ENCODE measurements around the gene GRAMD2A. TPM values are rescaled to one million over a fixed set of nuclear protein-coding genes. Genes with fewer than 3 reads are reported as not detected.

The GRAMD2A gene
- total and polyA plus RNA-seq, 2 donors (not counting 3 experiments of a cell fraction or from before 2014, with no cell fraction given), result 0.08 to 0.29 TPM

- TF ChIP-seq EZH2 (IDR thresholded peaks at IDR 0.05; ENCODE audit: borderline replicate concordance, low read depth, low read length, severe bottlenecking), result no peak
- TF ChIP-seq MAX (IDR thresholded peaks at IDR 0.05; ENCODE audit: insufficient read depth, insufficient read length), result no peak
- TF ChIP-seq POLR2A (IDR thresholded peaks at IDR 0.05; ENCODE audit: low read depth, low read length), result no peak
- TF ChIP-seq CTCF (IDR thresholded peaks at IDR 0.05; ENCODE audit: extremely low read depth in 1 of 2, insufficient read depth in 1 of 2, low read depth in 1 of 2, low read length in 2 of 2), result no peak
- no peak for TF ChIP-seq MYC (IDR thresholded peaks at IDR 0.05; ENCODE audit: low read depth, low read length)
- CTCF ChIA-PET, result interaction anchor here (1.2 to 3.0 kb wide), 2 partner anchors 10 to 17 kb away, joined by 3 to 14 read pairs; no protein-coding TSS in a partner anchor
- Histone ChIP-seq H3K4me1 (ENCODE audit: control insufficient read depth, extremely low read depth, insufficient read depth, low read length) (no peaks in the 10 kb centered on the region), H4K20me1 (replicated peaks; ENCODE audit: control insufficient read depth, extremely low read depth, insufficient read depth, low read length) (peaks cover 2% of the 10 kb centered on the region), H2AFZ (ENCODE audit: low read depth, low read length) (no peak overlapping the region), H3K9ac (replicated peaks; ENCODE audit: extremely low read depth, insufficient read depth, low read length) (no peak overlapping the region), H3K4me3 (replicated peaks in 1 of 3; ENCODE audit: insufficient read depth in 1 of 3, low read depth in 1 of 3, low read length in 3 of 3) (no peak overlapping the region), H3K9me3 (replicated peaks; ENCODE audit: control insufficient read depth, insufficient read depth, low read length) (no peaks in the 10 kb centered on the region), H3K27me3 (ENCODE audit: control insufficient read depth in 2 of 2, insufficient read depth in 2 of 2, low read length in 2 of 2) (no peaks in the 10 kb centered on the region), H3K4me2 (ENCODE audit: insufficient read depth, low read length) (no peak overlapping the region), H3K36me3 (ENCODE audit: control insufficient read depth in 2 of 2, extremely low read depth in 1 of 2, insufficient read depth in 2 of 2, low read length in 2 of 2) (peaks cover 23 to 49% of the 10 kb centered on the region in 2 experiments), H3K79me2 (ENCODE audit: control insufficient read depth, insufficient read depth, low read length) (peaks cover 71% of the 10 kb centered on the region), H3K27ac (ENCODE audit: insufficient read depth, low read depth, low read length) (no peak overlapping the region), H3K9me1 (replicated peaks; ENCODE audit: control insufficient read depth, extremely low read depth, insufficient read depth, low read length) (no peaks in the 10 kb centered on the region)
- DNase-seq (ENCODE audit: low read depth, low spot score) (no peak), FAIRE-seq (no peak)
- no TSS peak for BruUV-seq (replicated peaks)
- POLR2A ChIA-PET, result no interaction called here
- intact Hi-C loops (cut with micrococcal nuclease) (no loop called here), dilution Hi-C loops (cut with MboI; ENCODE audit: extremely low pct_ligation_motif_present, low sequenced_read_pairs) (no loop called here)
Observed at GRCh38 chr15:72217216-72217615, 19.6 kb upstream of the GRAMD2A start.

- Histone ChIP-seq H3K27ac (ENCODE audit: insufficient read depth, low read depth, low read length) (no peak overlapping the region), H2AFZ (ENCODE audit: low read depth, low read length) (no peak overlapping the region), H3K4me2 (ENCODE audit: insufficient read depth, low read length) (no peak overlapping the region), H3K4me1 (ENCODE audit: control insufficient read depth, extremely low read depth, insufficient read depth, low read length) (no peaks in the 10 kb centered on the region), H3K9me3 (replicated peaks; ENCODE audit: control insufficient read depth, insufficient read depth, low read length) (no peaks in the 10 kb centered on the region), H3K79me2 (ENCODE audit: control insufficient read depth, insufficient read depth, low read length) (peaks cover 64% of the 10 kb centered on the region), H3K9ac (replicated peaks; ENCODE audit: extremely low read depth, insufficient read depth, low read length) (no peak overlapping the region), H3K36me3 (ENCODE audit: control insufficient read depth in 2 of 2, extremely low read depth in 1 of 2, insufficient read depth in 2 of 2, low read length in 2 of 2) (peaks cover 30 to 51% of the 10 kb centered on the region in 2 experiments), H4K20me1 (replicated peaks; ENCODE audit: control insufficient read depth, extremely low read depth, insufficient read depth, low read length) (peaks cover 1% of the 10 kb centered on the region), H3K9me1 (replicated peaks; ENCODE audit: control insufficient read depth, extremely low read depth, insufficient read depth, low read length) (no peaks in the 10 kb centered on the region), H3K4me3 (replicated peaks in 1 of 3; ENCODE audit: insufficient read depth in 1 of 3, low read depth in 1 of 3, low read length in 3 of 3) (no peak overlapping the region), H3K27me3 (ENCODE audit: control insufficient read depth in 2 of 2, insufficient read depth in 2 of 2, low read length in 2 of 2) (no peaks in the 10 kb centered on the region)
- dilution Hi-C loops (cut with MboI; ENCODE audit: extremely low pct_ligation_motif_present, low sequenced_read_pairs) (no loop called here), intact Hi-C loops (cut with micrococcal nuclease) (no loop called here)
- POLR2A ChIA-PET, result no interaction called here
- TF ChIP-seq GATA2 (IDR thresholded peaks at IDR 0.05; ENCODE audit: insufficient read depth, insufficient read length, low read depth, low read length) (no peak), JUN (IDR thresholded peaks at IDR 0.05; ENCODE audit: borderline replicate concordance, insufficient read depth, insufficient read length, low read depth) (no peak), POLR2AphosphoS5 (IDR thresholded peaks at IDR 0.05; ENCODE audit: insufficient read depth, low read depth, low read length) (no peak), POLR2A (IDR thresholded peaks at IDR 0.05; ENCODE audit: low read depth, low read length) (no peak)
- FAIRE-seq (no peak), DNase-seq (ENCODE audit: low read depth, low spot score) (no peak)
- CTCF ChIA-PET, result interaction anchor here (1.4 to 3.0 kb wide), 2 partner anchors 11 to 46 kb away, joined by 3 to 14 read pairs; no protein-coding TSS in a partner anchor
- no TSS peak for BruUV-seq (replicated peaks)
Observed at GRCh38 chr15:72216079-72216478, 18.5 kb upstream of the GRAMD2A start.

All from endothelial cell of umbilical vein (primary cell).